ENCODE data around the gene CABS1. TPM values are rescaled to one million over a fixed set of nuclear protein-coding genes. Genes with fewer than 3 reads are reported as not detected.

CABS1 gene
- polyA plus RNA-seq, 2 of the 4 experiments (the other 2 are of a cell fraction): not detected

DNA sequence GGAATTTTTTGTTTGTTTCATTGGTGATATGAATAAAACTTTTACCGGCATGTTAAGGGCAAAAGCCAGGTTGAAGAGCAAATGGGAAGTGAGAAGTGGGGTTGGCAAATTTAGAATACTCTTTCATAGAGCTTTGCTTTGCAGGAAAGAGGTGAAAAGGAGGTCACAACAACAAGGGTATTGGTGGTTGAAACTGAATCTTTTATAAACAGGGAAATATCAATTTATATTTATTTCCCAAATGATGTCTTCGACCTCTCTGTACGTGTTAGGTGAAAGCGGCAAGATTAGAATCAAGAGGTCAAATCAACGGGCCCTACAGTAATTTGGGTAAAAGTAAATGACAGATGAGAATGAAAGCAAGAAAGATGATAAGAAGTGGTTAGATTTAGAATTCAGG lies 29.2 kb downstream of the CABS1 start:
- DNase-seq (ENCODE audit: low read depth in 1 of 2, low spot score in 1 of 2) (no peak), FAIRE-seq (no peak), ATAC-seq (no peak)
- no peaks in the 10 kb centered on the region for H3K4me1 ChIP-seq
- H3K27ac ChIP-seq: no peak overlapping the region
- TF ChIP-seq KDM5A (IDR thresholded peaks at IDR 0.05) (no peak), RNF2 (IDR thresholded peaks at IDR 0.05; ENCODE audit: borderline replicate concordance, low read depth) (no peak), FOSL2 (IDR thresholded peaks at IDR 0.05) (no peak), FOSL2 (CRISPR knock-in tag; IDR thresholded peaks at IDR 0.05) (no peak), EHF (CRISPR knock-in tag; IDR thresholded peaks at IDR 0.05) (no peak), MYC (IDR thresholded peaks at IDR 0.05; ENCODE audit: borderline replicate concordance, low read length) (no peak), HMGXB4 (CRISPR knock-in tag; IDR thresholded peaks at IDR 0.05; ENCODE audit: borderline replicate concordance) (no peak), PHF8 (IDR thresholded peaks at IDR 0.05; ENCODE audit: borderline replicate concordance, low read depth) (no peak), ZFP36 (IDR thresholded peaks at IDR 0.05; ENCODE audit: borderline replicate concordance, partially characterized antibody) (no peak), RFX5 (IDR thresholded peaks at IDR 0.05) (no peak), E2F6 (IDR thresholded peaks at IDR 0.05; ENCODE audit: borderline replicate concordance, low read depth) (no peak), CBX2 (IDR thresholded peaks at IDR 0.05; ENCODE audit: borderline replicate concordance, low read depth) (no peak), SREBF2 (IDR thresholded peaks at IDR 0.05) (no peak), MAZ (IDR thresholded peaks at IDR 0.05; ENCODE audit: borderline replicate concordance, low read depth, low read length) (no peak), ESRRA (IDR thresholded peaks at IDR 0.05; ENCODE audit: borderline replicate concordance, low read length) (no peak), CHD4 (IDR thresholded peaks at IDR 0.05; ENCODE audit: borderline replicate concordance) (no peak)
- TF ChIP-seq, protein P1, sequence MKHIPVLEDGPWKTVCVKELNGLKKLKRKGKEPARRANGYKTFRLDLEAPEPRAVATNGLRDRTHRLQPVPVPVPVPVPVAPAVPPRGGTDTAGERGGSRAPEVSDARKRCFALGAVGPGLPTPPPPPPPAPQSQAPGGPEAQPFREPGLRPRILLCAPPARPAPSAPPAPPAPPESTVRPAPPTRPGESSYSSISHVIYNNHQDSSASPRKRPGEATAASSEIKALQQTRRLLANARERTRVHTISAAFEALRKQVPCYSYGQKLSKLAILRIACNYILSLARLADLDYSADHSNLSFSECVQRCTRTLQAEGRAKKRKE (CRISPR knock-in tag; IDR thresholded peaks at IDR 0.05; ENCODE audit: low read depth): no peak
- TF ChIP-seq, protein P2, sequence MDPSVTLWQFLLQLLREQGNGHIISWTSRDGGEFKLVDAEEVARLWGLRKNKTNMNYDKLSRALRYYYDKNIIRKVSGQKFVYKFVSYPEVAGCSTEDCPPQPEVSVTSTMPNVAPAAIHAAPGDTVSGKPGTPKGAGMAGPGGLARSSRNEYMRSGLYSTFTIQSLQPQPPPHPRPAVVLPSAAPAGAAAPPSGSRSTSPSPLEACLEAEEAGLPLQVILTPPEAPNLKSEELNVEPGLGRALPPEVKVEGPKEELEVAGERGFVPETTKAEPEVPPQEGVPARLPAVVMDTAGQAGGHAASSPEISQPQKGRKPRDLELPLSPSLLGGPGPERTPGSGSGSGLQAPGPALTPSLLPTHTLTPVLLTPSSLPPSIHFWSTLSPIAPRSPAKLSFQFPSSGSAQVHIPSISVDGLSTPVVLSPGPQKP (IDR thresholded peaks at IDR 0.05; ENCODE audit: low read depth, low read length): no peak
- H3K9me3 ChIP-seq: no peaks in the 10 kb centered on the region
- no peak overlapping the region for H3K4me2 ChIP-seq
- CTCF ChIA-PET: no interaction called here
- POLR2A ChIA-PET: no interaction called here
- 34% methylated on average over 5 of the region's 5 CpGs for WGBS (ENCODE audit: missing lambda C conversion rate)
- H3K4me3 ChIP-seq: no peak overlapping the region

- DNase-seq (ENCODE audit: low read depth in 1 of 2, low spot score in 1 of 2) (no peak), FAIRE-seq (no peak), ATAC-seq (no peak)
- H3K4me1 ChIP-seq: no peaks in the 10 kb centered on the region
- ChIA-PET POLR2A (no interaction called here), CTCF (no interaction called here)
- TF ChIP-seq JUNB (IDR thresholded peaks at IDR 0.05): no peak
- WGBS (ENCODE audit: missing lambda C conversion rate): 4% methylated on average over 2 of the region's 2 CpGs
- no peak overlapping the region for H3K27ac ChIP-seq
- H3K9me3 ChIP-seq: no peaks in the 10 kb centered on the region
- H3K4me2 ChIP-seq: no peak overlapping the region
- no peak overlapping the region for H3K4me3 ChIP-seq
These were observed 30.7 kb downstream of the CABS1 start for GRCh38 chr4:70365479-70365878.

- ChIA-PET POLR2A (no interaction called here), CTCF (interaction anchor here (0.7 kb wide), 1 partner anchor 58 kb away, joined by 3 read pairs; no protein-coding TSS in a partner anchor)
- no peaks in the 10 kb centered on the region for H3K4me1 ChIP-seq
- no peak for ATAC-seq
- no peak for FAIRE-seq
- H3K4me3 ChIP-seq: no peak overlapping the region
- no peak for DNase-seq (ENCODE audit: low read depth in 1 of 2, low spot score in 1 of 2)
- 43% methylated on average over 1 of the region's 1 CpG for WGBS (ENCODE audit: missing lambda C conversion rate)
- no peak overlapping the region for H3K27ac ChIP-seq
- no peaks in the 10 kb centered on the region for H3K9me3 ChIP-seq
- H3K4me2 ChIP-seq: no peak overlapping the region
- TF ChIP-seq CHD4 (IDR thresholded peaks at IDR 0.05; ENCODE audit: borderline replicate concordance) (no peak), FOSL2 (IDR thresholded peaks at IDR 0.05) (no peak), FOSL2 (CRISPR knock-in tag; IDR thresholded peaks at IDR 0.05) (no peak), HOXB5 (CRISPR knock-in tag; IDR thresholded peaks at IDR 0.05) (no peak), MAFK (IDR thresholded peaks at IDR 0.05; ENCODE audit: partially characterized antibody) (no peak), HDAC2 (IDR thresholded peaks at IDR 0.05) (no peak), JUN (IDR thresholded peaks at IDR 0.05) (no peak), CHD2 (IDR thresholded peaks at IDR 0.05; ENCODE audit: low read length, partially characterized antibody) (no peak), ZFP36 (IDR thresholded peaks at IDR 0.05; ENCODE audit: borderline replicate concordance, partially characterized antibody) (no peak), CBX8 (IDR thresholded peaks at IDR 0.05) (no peak), SREBF2 (IDR thresholded peaks at IDR 0.05) (no peak), NPAS2 (CRISPR knock-in tag; IDR thresholded peaks at IDR 0.05; ENCODE audit: borderline replicate concordance) (no peak), E2F6 (IDR thresholded peaks at IDR 0.05; ENCODE audit: borderline replicate concordance, low read depth) (no peak), NFE2L2 (conservative IDR thresholded peaks at IDR 0.05; ENCODE audit: low read length) (no peak), PHF8 (IDR thresholded peaks at IDR 0.05; ENCODE audit: borderline replicate concordance, low read depth) (no peak), EHF (CRISPR knock-in tag; IDR thresholded peaks at IDR 0.05) (no peak), GATA3 (IDR thresholded peaks at IDR 0.05; ENCODE audit: borderline replicate concordance) (no peak), RNF2 (IDR thresholded peaks at IDR 0.05; ENCODE audit: borderline replicate concordance, low read depth) (no peak), RFX5 (IDR thresholded peaks at IDR 0.05) (no peak)
- TF ChIP-seq, protein P3, sequence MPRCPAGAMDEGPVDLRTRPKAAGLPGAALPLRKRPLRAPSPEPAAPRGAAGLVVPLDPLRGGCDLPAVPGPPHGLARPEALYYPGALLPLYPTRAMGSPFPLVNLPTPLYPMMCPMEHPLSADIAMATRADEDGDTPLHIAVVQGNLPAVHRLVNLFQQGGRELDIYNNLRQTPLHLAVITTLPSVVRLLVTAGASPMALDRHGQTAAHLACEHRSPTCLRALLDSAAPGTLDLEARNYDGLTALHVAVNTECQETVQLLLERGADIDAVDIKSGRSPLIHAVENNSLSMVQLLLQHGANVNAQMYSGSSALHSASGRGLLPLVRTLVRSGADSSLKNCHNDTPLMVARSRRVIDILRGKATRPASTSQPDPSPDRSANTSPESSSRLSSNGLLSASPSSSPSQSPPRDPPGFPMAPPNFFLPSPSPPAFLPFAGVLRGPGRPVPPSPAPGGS (IDR thresholded peaks at IDR 0.05): no peak
These were observed 33.0 kb downstream of the CABS1 start for GRCh38 chr4:70367813-70368212.

All from A549 (cell line).